Neural cell (in vitro differentiated cells): ENCODE measurements around the gene MTREX. TPM values are rescaled to one million over a fixed set of nuclear protein-coding genes. Genes with fewer than 3 reads are reported as not detected.

Source experiments
- H2AFZ ChIP-seq: fragments of 200-600, 300-800 bp; sonication (generic), shearing (Covaris generic); 2 replicates; pipeline ENCODE4 v1.6.0; 2014; ENCODE audit warnings: low read depth, mild to moderate bottlenecking, antibody characterized with exemption, low read length, moderate library complexity
- H3F3A ChIP-seq: fragments of 200-600 bp; shearing (Covaris generic); 2 replicates; pipeline ENCODE4 v1.6.1; 2016; ENCODE audit warnings: mild to moderate bottlenecking, moderate library complexity, mixed read lengths, antibody characterized with exemption, low read length; ENCODE audit not compliant: insufficient read depth, poor library complexity, severe bottlenecking
- H3K27ac ChIP-seq: fragments of 200-600, 300-800 bp; sonication (generic), shearing (Covaris generic); 2 replicates; pipeline ENCODE4 v1.5.1; 2014; ENCODE audit warnings: mild to moderate bottlenecking, low read length, moderate library complexity
- H3K27me3 ChIP-seq: fragments of 300-800, 200-600 bp; sonication (generic), shearing (Covaris generic); 2 replicates; pipeline ENCODE4 v1.6.0; 2014; ENCODE audit warnings: mild to moderate bottlenecking, low read depth, low read length, moderate library complexity; ENCODE audit not compliant: insufficient read depth
- H3K36me3 ChIP-seq: fragments of 300-800, 200-600 bp; sonication (generic), shearing (Covaris generic); 2 replicates; pipeline ENCODE4 v1.5.1; 2014; ENCODE audit warnings: mild to moderate bottlenecking, antibody characterized with exemption, low read length, moderate library complexity; ENCODE audit not compliant: insufficient read depth
- H3K4me2 ChIP-seq: fragments of 300-800, 200-600 bp; sonication (generic), shearing (Covaris generic); 2 replicates; pipeline ENCODE4 v1.6.0; 2014; ENCODE audit warnings: mild to moderate bottlenecking, low read length
- H3K4me3 ChIP-seq: fragments of 300-800, 200-600 bp; sonication (generic), shearing (Covaris generic); 2 replicates; pipeline ENCODE4 v1.5.1; 2014; ENCODE audit warnings: mild to moderate bottlenecking, low read length, moderate library complexity
- H3K79me2 ChIP-seq: fragments of 200-600 bp; shearing (Covaris generic); replicated peaks from 2 replicates; pipeline ENCODE4 v1.6.0; 2014; ENCODE audit warnings: mild to moderate bottlenecking, low read length, moderate library complexity; ENCODE audit not compliant: insufficient read depth
- H3K9ac ChIP-seq: fragments of 300-800, 200-600 bp; sonication (generic), shearing (Covaris generic); 2 replicates; pipeline ENCODE4 v1.6.1; 2016; ENCODE audit warnings: mild to moderate bottlenecking, low read length, mixed read lengths
- H3K9me2 ChIP-seq: fragments of 200-600 bp; shearing (Covaris generic); 2 replicates; pipeline ENCODE4 v1.6.1; 2016; ENCODE audit warnings: mild to moderate bottlenecking, low read length, mixed read lengths; ENCODE audit not compliant: insufficient read depth
- H3K9me3 ChIP-seq: fragments of 200-600, 300-800 bp; sonication (generic), shearing (Covaris generic); 2 replicates; pipeline ENCODE4 v1.6.1; 2016; ENCODE audit warnings: mild to moderate bottlenecking, mixed run types, low read length, moderate library complexity, mixed read lengths
- H4K20me1 ChIP-seq: fragments of 200-600 bp; shearing (Covaris generic); 2 replicates; pipeline ENCODE4 v1.6.1; 2016; ENCODE audit warnings: mild to moderate bottlenecking, mixed run types; ENCODE audit not compliant: insufficient read depth
- CTCF ChIP-seq: fragments of 450-650 bp; IDR thresholded peaks from 2 replicates; pipeline ENCODE4 v1.5.1; 2014; ENCODE audit warnings: antibody characterized with exemption, mild to moderate bottlenecking, moderate library complexity; ENCODE audit not compliant: poor library complexity, severe bottlenecking
- EP300 ChIP-seq: fragments of 450-650 bp; conservative IDR thresholded peaks from 2 replicates; pipeline ENCODE4 v1.6.1; 2014; ENCODE audit warnings: antibody characterized with exemption, mild to moderate bottlenecking, moderate library complexity; ENCODE audit not compliant: poor library complexity, severe bottlenecking
- EZH2 ChIP-seq: fragments of 200-600, 300-800 bp; shearing (Covaris generic), sonication (generic); IDR thresholded peaks from 2 replicates; pipeline ENCODE4 v1.6.1; 2014; ENCODE audit warnings: antibody characterized with exemption, low read length, borderline replicate concordance, mild to moderate bottlenecking; ENCODE audit not compliant: insufficient read depth, poor library complexity, severe bottlenecking
- MXI1 ChIP-seq: fragments of 450-650 bp; conservative IDR thresholded peaks from 2 replicates; pipeline ENCODE4 v1.6.1; 2014; ENCODE audit warnings: antibody characterized with exemption, mild to moderate bottlenecking; ENCODE audit not compliant: poor library complexity, severe bottlenecking
- POLR2AphosphoS5 ChIP-seq: IDR thresholded peaks from 2 replicates; pipeline ENCODE4 v1.6.1; 2012
- RAD21 ChIP-seq: fragments of 450-650 bp; conservative IDR thresholded peaks from 2 replicates; pipeline ENCODE4 v1.6.1; 2014; ENCODE audit warnings: antibody characterized with exemption, mild to moderate bottlenecking, moderate library complexity
- REST ChIP-seq: IDR thresholded peaks from 2 replicates; pipeline ENCODE4 v1.6.1; 2012; ENCODE audit warnings: borderline replicate concordance
- SMC3 ChIP-seq: fragments of 450-650 bp; conservative IDR thresholded peaks from 2 replicates; pipeline ENCODE4 v1.6.1; 2014; ENCODE audit warnings: antibody characterized with exemption, mild to moderate bottlenecking, moderate library complexity; ENCODE audit not compliant: poor library complexity
- TAF1 ChIP-seq: IDR thresholded peaks from 2 replicates; pipeline ENCODE4 v1.6.1; 2012; ENCODE audit warnings: low read depth
- polyA plus RNA-seq: library from polyadenylated mRNA; depleted of rRNA; stranded (reverse); fragments of >200 nt; gene quantifications from 2 replicates; pipeline ENCODE4 v1.2.3, GENCODE V29; 2014

MTREX gene
- polyA plus RNA-seq, 1 donor from 2014 or later = 77.6 TPM

GRCh38 chr5:55377810-55378209 lies 70.0 kb downstream of the MTREX start:
- H2AFZ ChIP-seq = no peak overlapping the region
- H3K9ac ChIP-seq = no peak overlapping the region
- no peak for TF ChIP-seq TAF1
- TF ChIP-seq SMC3 = no peak
- no peak for TF ChIP-seq EP300
- TF ChIP-seq CTCF = no peak
- TF ChIP-seq POLR2AphosphoS5 = no peak
- no peak for TF ChIP-seq MXI1
- TF ChIP-seq REST = no peak
- H3K9me3 ChIP-seq = no peaks in the 10 kb centered on the region
- no peak overlapping the region for H3K4me2 ChIP-seq
- no peaks in the 10 kb centered on the region for H3F3A ChIP-seq
- H3K79me2 ChIP-seq = no peaks in the 10 kb centered on the region
- H3K27ac ChIP-seq = no peak overlapping the region
- H3K27me3 ChIP-seq = no peaks in the 10 kb centered on the region
- H3K9me2 ChIP-seq = no peaks in the 10 kb centered on the region
- H3K4me3 ChIP-seq = no peak overlapping the region
- no peaks in the 10 kb centered on the region for H4K20me1 ChIP-seq
- H3K36me3 ChIP-seq = no peaks in the 10 kb centered on the region

GRCh38 chr5:55383254-55383653 lies 75.5 kb downstream of the MTREX start:
- H3K9me2 ChIP-seq = no peaks in the 10 kb centered on the region
- TF ChIP-seq RAD21 = no peak
- TF ChIP-seq MXI1 = no peak
- TF ChIP-seq EZH2 = no peak
- TF ChIP-seq CTCF = no peak
- no peak for TF ChIP-seq EP300
- TF ChIP-seq REST = no peak
- TF ChIP-seq POLR2AphosphoS5 = no peak
- no peak for TF ChIP-seq SMC3
- no peak for TF ChIP-seq TAF1
- no peaks in the 10 kb centered on the region for H3K9me3 ChIP-seq
- H3K27me3 ChIP-seq = no peaks in the 10 kb centered on the region
- H3K4me3 ChIP-seq = no peak overlapping the region
- no peak overlapping the region for H3K4me2 ChIP-seq
- no peak overlapping the region for H3K27ac ChIP-seq
- no peaks in the 10 kb centered on the region for H3K79me2 ChIP-seq
- H3F3A ChIP-seq = no peaks in the 10 kb centered on the region
- no peaks in the 10 kb centered on the region for H3K36me3 ChIP-seq
- H2AFZ ChIP-seq = no peak overlapping the region
- no peaks in the 10 kb centered on the region for H4K20me1 ChIP-seq
- no peak overlapping the region for H3K9ac ChIP-seq
